HCT116 (cell line): ENCODE results near the gene COX15. TPM values are rescaled to one million over a fixed set of nuclear protein-coding genes. Genes with fewer than 3 reads are reported as not detected.

Experiments
- ATAC-seq: fragments of 200-7000 bp; cut with Tn5 transposase; 2 replicates; pipeline ENCODE4 v1.9.1; 2020; ENCODE audit warnings: mild to moderate bottlenecking, moderate library complexity
- BruUV-seq: library from RNA; stranded (reverse); fragments of 400-500 nt; replicated peaks from 2 replicates; lab custom pipeline; 2021; lab: Mats Ljungman, UMichigan
- CTCF ChIA-PET: fragments of 300-600 bp; sonication (Branson Sonifier 250); formaldehyde crosslinking; loops from one replicate; lab custom pipeline; 2021; ENCODE audit warnings: antibody characterized with exemption; lab: Charles Lee
- POLR2A ChIA-PET: fragments of 300-600, 350-600 bp; sonication (Branson Sonifier 250); formaldehyde crosslinking; loops from one replicate; lab custom pipeline; 2021; ENCODE audit warnings: antibody characterized with exemption; lab: Charles Lee
- RAD21 ChIA-PET, 2 experiments: fragments of 300-600 bp; sonication (Branson Sonifier 250); formaldehyde crosslinking; loops; one replicate each; lab custom pipeline; 2023; ENCODE audit warnings: low total read pairs in 2 of 2; ENCODE audit not compliant: uncharacterized antibody in 2 of 2, unreplicated experiment in 2 of 2, low non-redundant PET in 1 of 2; lab: Charles Lee
- DNase-seq: peaks from one replicate; pipeline ENCODE4 v3.0.0-alpha.2; 2010; ENCODE audit warnings: low read depth, low spot score
- H2AFZ ChIP-seq: fragments of 200-600 bp; shearing (Covaris generic), sonication (generic); 2 replicates; pipeline ENCODE4 v1.6.1; 2017; ENCODE audit warnings: low read depth, mixed run types, mixed read lengths, antibody characterized with exemption, low read length; ENCODE audit not compliant: poor library complexity, severe bottlenecking
- H3K27ac ChIP-seq: 2 replicates; pipeline ENCODE4 v1.5.1; 2012; ENCODE audit warnings: low read depth, low read length
- H3K27me3 ChIP-seq: fragments of 200-600 bp; sonication (generic); 2 replicates; pipeline ENCODE4 v1.6.1; 2016; ENCODE audit warnings: mixed run types, low read length, mixed read lengths; ENCODE audit not compliant: insufficient read depth
- H3K36me3 ChIP-seq, 2 experiments: fragments of 200-500 bp in 1 of 2; fragments of 200-600 bp in 1 of 2; sonication (Bioruptor generic) in 1 of 2; sonication (generic) in 1 of 2; 2 replicates each; pipeline versions ENCODE4 v1.5.1 to v1.6.1; 2014 to 2016; ENCODE audit warnings: low read length in 2 of 2, inconsistent platforms in 1 of 2, mixed read lengths in 1 of 2, mixed run types in 1 of 2; ENCODE audit not compliant: insufficient read depth in 2 of 2, control insufficient read depth in 1 of 2
- H3K4me1 ChIP-seq, 2 experiments: fragments of 200-600 bp in 1 of 2; sonication (generic) in 1 of 2; 2 replicates each; pipeline versions ENCODE4 v1.5.1 to v1.6.1; 2012 to 2017; ENCODE audit warnings: low read length in 2 of 2, inconsistent platforms in 1 of 2, mild to moderate bottlenecking in 1 of 2, mixed read lengths in 1 of 2, mixed run types in 1 of 2, moderate library complexity in 1 of 2; ENCODE audit not compliant: insufficient read depth in 2 of 2, control insufficient read depth in 1 of 2
- H3K4me2 ChIP-seq: fragments of 200-600 bp; sonication (generic); 2 replicates; pipeline ENCODE4 v1.6.1; 2017; ENCODE audit warnings: mixed run types, low read length, mixed read lengths
- H3K4me3 ChIP-seq, 2 experiments: fragments of 200-600 bp in 1 of 2; sonication (generic) in 1 of 2; replicated peaks in 1 of 2; 2 replicates each; pipeline ENCODE4 v1.5.1; 2011 to 2016; ENCODE audit warnings: low read length in 2 of 2, control low read depth in 1 of 2, low read depth in 1 of 2, mild to moderate bottlenecking in 1 of 2, mixed read lengths in 1 of 2, mixed run types in 1 of 2
- H3K79me2 ChIP-seq: fragments of 200-600 bp; sonication (generic); 2 replicates; pipeline ENCODE4 v1.6.1; 2017; ENCODE audit warnings: mild to moderate bottlenecking, mixed run types, low read length, moderate library complexity, mixed read lengths; ENCODE audit not compliant: insufficient read depth
- H3K9ac ChIP-seq: fragments of 200-600 bp; sonication (generic); 2 replicates; pipeline ENCODE4 v1.6.1; 2016; ENCODE audit warnings: low read length, mixed read lengths
- H3K9me2 ChIP-seq: fragments of 200-600 bp; sonication (generic), shearing (Covaris generic); 2 replicates; pipeline ENCODE4 v1.6.1; 2017; ENCODE audit warnings: mixed run types, mild to moderate bottlenecking, moderate library complexity; ENCODE audit not compliant: insufficient read depth
- H3K9me3 ChIP-seq, 2 experiments: fragments of 200-500 bp in 1 of 2; fragments of 200-600 bp in 1 of 2; sonication (Bioruptor generic) in 1 of 2; sonication (generic) in 1 of 2; 2 replicates each; pipeline ENCODE4 v1.6.1; 2014 to 2017; ENCODE audit warnings: low read length in 2 of 2, mixed read lengths in 2 of 2, inconsistent platforms in 1 of 2, low read depth in 1 of 2, mild to moderate bottlenecking in 1 of 2, mixed run types in 1 of 2, moderate library complexity in 1 of 2; ENCODE audit not compliant: control insufficient read depth in 1 of 2, insufficient read depth in 1 of 2
- H4K20me1 ChIP-seq: fragments of 200-600 bp; sonication (generic), shearing (Covaris generic); 2 replicates; pipeline ENCODE4 v1.6.1; 2017; ENCODE audit warnings: mixed run types, mild to moderate bottlenecking, moderate library complexity; ENCODE audit not compliant: insufficient read depth
- EGR1 ChIP-seq: IDR thresholded peaks from 2 replicates; pipeline ENCODE4 v1.6.1; 2012; ENCODE audit warnings: low read depth
- ELF1 ChIP-seq: IDR thresholded peaks from 2 replicates; pipeline ENCODE4 v1.6.1; 2012; ENCODE audit warnings: low read depth, borderline replicate concordance
- EZH2phosphoT487 ChIP-seq: fragments of 200-600 bp; IDR thresholded peaks from 2 replicates; pipeline ENCODE4 v1.6.1; 2018; ENCODE audit warnings: antibody characterized with exemption, borderline replicate concordance
- FOSL1 ChIP-seq: IDR thresholded peaks from 2 replicates; pipeline ENCODE4 v1.6.1; 2012; ENCODE audit warnings: low read depth
- JUND ChIP-seq: IDR thresholded peaks from 2 replicates; pipeline ENCODE4 v1.6.1; 2012
- RAD21 ChIP-seq: IDR thresholded peaks from 2 replicates; pipeline ENCODE4 v1.6.1; 2012; ENCODE audit warnings: low read depth, mild to moderate bottlenecking
- REST ChIP-seq: IDR thresholded peaks from 2 replicates; pipeline ENCODE4 v1.6.1; 2012; ENCODE audit warnings: low read depth
- SP1 ChIP-seq: IDR thresholded peaks from 2 replicates; pipeline ENCODE4 v1.6.1; 2012; ENCODE audit warnings: low read depth
- TCF7L2 ChIP-seq: IDR thresholded peaks from 2 replicates; pipeline ENCODE4 v1.7.0; 2011; ENCODE audit warnings: borderline replicate concordance, inconsistent platforms; ENCODE audit not compliant: insufficient read depth, insufficient read length; ENCODE audit errors: extremely low read depth
- ZBTB33 ChIP-seq: IDR thresholded peaks from 2 replicates; pipeline ENCODE4 v1.6.1; 2011; ENCODE audit warnings: mild to moderate bottlenecking, low read length, moderate library complexity; ENCODE audit not compliant: insufficient replicate concordance; ENCODE audit errors: extremely low read depth
- ZNF274 ChIP-seq: fragments of 200-500 bp; sonication (Bioruptor generic); IDR thresholded peaks from 2 replicates; pipeline ENCODE4 v1.6.1; 2014; ENCODE audit warnings: mild to moderate bottlenecking, low read depth, low read length, inconsistent platforms
- intact Hi-C: fragments of 100-400 bp; cut with micrococcal nuclease; formaldehyde crosslinking; loops from 2 replicates; pipeline ENCODE4 v1.10.0; 2022
- total RNA-seq: library from RNA; stranded (reverse); gene quantifications from one replicate; pipeline ENCODE4 v1.2.1, GENCODE V29; 2021; ENCODE audit not compliant: unreplicated experiment
- TF ChIP-seq, protein P1 (sequence below): IDR thresholded peaks from 2 replicates; pipeline ENCODE4 v1.6.1; 2012
- TF ChIP-seq, protein P2 (sequence below), 3 experiments: fragments of 200-600 bp in 1 of 3; sonication (generic) in 1 of 3; IDR thresholded peaks in 2 of 3; conservative IDR thresholded peaks in 1 of 3; 2 replicates each; pipeline ENCODE4 v1.5.1; 2012 to 2017; ENCODE audit warnings: low read depth in 2 of 3, low read length in 2 of 3, antibody characterized with exemption in 1 of 3, borderline replicate concordance in 1 of 3, control low read depth in 1 of 3, mild to moderate bottlenecking in 1 of 3, mixed read lengths in 1 of 3, mixed run types in 1 of 3, moderate library complexity in 1 of 3; ENCODE audit not compliant: insufficient read depth in 1 of 3
- TF ChIP-seq, protein P3 (sequence below): IDR thresholded peaks from 2 replicates; pipeline ENCODE4 v1.6.1; 2012

Gene COX15
- total RNA-seq, 1 experiment from 2014 or later = 79.6 TPM

DNA sequence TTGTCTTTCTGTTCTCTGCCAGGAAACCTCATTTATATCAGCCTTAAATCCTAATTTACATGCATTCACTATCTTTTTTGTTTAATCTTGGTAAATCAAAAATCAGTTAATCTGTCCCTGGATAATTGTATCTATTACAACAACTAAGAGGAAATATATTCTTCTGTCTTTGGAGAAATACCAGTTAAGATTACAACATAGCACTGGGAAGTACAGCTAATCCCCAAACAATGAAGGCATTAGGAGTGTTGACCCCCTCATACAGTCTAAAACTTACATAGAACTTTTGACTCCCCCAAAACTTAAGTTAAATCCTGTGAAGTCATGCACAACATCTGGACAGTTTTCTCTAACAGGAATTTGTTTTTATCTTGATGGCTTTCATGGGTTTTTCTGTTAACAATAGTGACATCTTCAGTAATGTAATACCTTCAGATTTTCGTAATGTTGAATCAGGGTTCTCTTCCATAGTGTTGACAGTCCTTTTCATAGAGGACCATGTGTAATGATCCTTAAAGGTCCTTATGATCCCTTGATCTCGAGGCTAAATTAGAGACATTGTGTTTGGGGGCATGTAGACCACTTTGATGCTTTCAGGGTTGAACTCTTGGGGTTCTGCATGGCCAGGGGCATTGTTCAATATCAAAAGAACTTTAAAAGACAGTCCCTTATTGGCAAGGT, 26.4 kb upstream of the COX15 start:
- no peak overlapping the region for H3K9ac ChIP-seq
- H3K27me3 ChIP-seq = no peaks in the 10 kb centered on the region
- H2AFZ ChIP-seq = no peak overlapping the region
- ChIA-PET POLR2A (no interaction called here), RAD21 (no interaction called here), CTCF (interaction anchor here (0.6 to 1.8 kb wide), 2 partner anchors 25 to 112 kb away, joined by 3 to 4 read pairs; no protein-coding TSS in a partner anchor)
- 0 out of 2 replicates have a peak, but pooled peaks cover 3% of the 10 kb centered on the region for H3K79me2 ChIP-seq
- H3K27ac ChIP-seq = peak overlapping the region; percentile 97
- no peaks in the 10 kb centered on the region for H3K9me3 ChIP-seq
- DNase-seq (no peak), ATAC-seq (no peak)
- TF ChIP-seq RAD21 = no peak
- TF ChIP-seq EZH2phosphoT487 = no peak
- TF ChIP-seq, protein P1, sequence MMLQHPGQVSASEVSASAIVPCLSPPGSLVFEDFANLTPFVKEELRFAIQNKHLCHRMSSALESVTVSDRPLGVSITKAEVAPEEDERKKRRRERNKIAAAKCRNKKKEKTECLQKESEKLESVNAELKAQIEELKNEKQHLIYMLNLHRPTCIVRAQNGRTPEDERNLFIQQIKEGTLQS = no peak
- no peak for TF ChIP-seq SP1
- TF ChIP-seq JUND = no peak
- TF ChIP-seq FOSL1 = no peak
- TF ChIP-seq ZBTB33 = no peak
- TF ChIP-seq TCF7L2 = no peak
- no peak for TF ChIP-seq REST
- TF ChIP-seq ZNF274 = no peak
- TF ChIP-seq, protein P2, sequence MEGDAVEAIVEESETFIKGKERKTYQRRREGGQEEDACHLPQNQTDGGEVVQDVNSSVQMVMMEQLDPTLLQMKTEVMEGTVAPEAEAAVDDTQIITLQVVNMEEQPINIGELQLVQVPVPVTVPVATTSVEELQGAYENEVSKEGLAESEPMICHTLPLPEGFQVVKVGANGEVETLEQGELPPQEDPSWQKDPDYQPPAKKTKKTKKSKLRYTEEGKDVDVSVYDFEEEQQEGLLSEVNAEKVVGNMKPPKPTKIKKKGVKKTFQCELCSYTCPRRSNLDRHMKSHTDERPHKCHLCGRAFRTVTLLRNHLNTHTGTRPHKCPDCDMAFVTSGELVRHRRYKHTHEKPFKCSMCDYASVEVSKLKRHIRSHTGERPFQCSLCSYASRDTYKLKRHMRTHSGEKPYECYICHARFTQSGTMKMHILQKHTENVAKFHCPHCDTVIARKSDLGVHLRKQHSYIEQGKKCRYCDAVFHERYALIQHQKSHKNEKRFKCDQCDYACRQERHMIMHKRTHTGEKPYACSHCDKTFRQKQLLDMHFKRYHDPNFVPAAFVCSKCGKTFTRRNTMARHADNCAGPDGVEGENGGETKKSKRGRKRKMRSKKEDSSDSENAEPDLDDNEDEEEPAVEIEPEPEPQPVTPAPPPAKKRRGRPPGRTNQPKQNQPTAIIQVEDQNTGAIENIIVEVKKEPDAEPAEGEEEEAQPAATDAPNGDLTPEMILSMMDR (IDR thresholded peaks at IDR 0.05 in 2 of 3, conservative IDR thresholded peaks at IDR 0.05 in 1 of 3; ENCODE audit: borderline replicate concordance in 1 of 3, insufficient read depth in 1 of 3, low read depth in 2 of 3, low read length in 2 of 3) = no peak
- TF ChIP-seq EGR1 = no peak
- TF ChIP-seq ELF1 = no peak
- TF ChIP-seq, protein P3, sequence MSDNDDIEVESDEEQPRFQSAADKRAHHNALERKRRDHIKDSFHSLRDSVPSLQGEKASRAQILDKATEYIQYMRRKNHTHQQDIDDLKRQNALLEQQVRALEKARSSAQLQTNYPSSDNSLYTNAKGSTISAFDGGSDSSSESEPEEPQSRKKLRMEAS = no peak
- H3K36me3 ChIP-seq = peaks cover 46 to 48% of the 10 kb centered on the region in 2 experiments
- no peak overlapping the region for H3K4me2 ChIP-seq
- peaks cover 42 to 57% of the 10 kb centered on the region in 2 experiments for H3K4me1 ChIP-seq
- H3K4me3 ChIP-seq = no peak overlapping the region
- no peaks in the 10 kb centered on the region for H3K9me2 ChIP-seq
- no peaks in the 10 kb centered on the region for H4K20me1 ChIP-seq
- BruUV-seq = no TSS peak
- intact Hi-C loops = no loop called here
